ENCODE data around the gene AMY1A.
"Not testable (repeated sequence)": the region's sequence is repeated elsewhere in the genome, so short reads cannot be mapped to it uniquely, and the experiment has no call there.

DNA sequence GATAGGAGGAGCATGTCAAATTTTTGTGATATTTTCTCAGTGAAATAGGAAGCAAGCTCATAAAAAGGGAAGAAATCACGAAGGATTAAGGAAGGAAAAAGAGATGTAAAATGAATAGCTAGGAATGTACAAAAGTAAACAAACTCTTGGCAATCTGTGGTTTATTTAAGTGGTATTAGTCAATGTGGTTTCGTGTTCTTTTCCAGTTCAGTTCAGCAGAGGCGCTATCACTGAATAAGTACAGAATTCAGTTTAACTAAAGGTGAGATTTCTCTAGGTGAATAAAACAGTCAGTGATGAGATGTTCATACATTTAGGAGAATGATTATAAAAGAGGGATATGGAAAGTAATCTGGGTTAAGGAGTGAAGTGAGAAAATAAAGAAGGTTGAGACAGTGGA is 11.7 kb upstream of the AMY1A start:
- TF ChIP-seq, protein P1, sequence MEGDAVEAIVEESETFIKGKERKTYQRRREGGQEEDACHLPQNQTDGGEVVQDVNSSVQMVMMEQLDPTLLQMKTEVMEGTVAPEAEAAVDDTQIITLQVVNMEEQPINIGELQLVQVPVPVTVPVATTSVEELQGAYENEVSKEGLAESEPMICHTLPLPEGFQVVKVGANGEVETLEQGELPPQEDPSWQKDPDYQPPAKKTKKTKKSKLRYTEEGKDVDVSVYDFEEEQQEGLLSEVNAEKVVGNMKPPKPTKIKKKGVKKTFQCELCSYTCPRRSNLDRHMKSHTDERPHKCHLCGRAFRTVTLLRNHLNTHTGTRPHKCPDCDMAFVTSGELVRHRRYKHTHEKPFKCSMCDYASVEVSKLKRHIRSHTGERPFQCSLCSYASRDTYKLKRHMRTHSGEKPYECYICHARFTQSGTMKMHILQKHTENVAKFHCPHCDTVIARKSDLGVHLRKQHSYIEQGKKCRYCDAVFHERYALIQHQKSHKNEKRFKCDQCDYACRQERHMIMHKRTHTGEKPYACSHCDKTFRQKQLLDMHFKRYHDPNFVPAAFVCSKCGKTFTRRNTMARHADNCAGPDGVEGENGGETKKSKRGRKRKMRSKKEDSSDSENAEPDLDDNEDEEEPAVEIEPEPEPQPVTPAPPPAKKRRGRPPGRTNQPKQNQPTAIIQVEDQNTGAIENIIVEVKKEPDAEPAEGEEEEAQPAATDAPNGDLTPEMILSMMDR (IDR thresholded peaks at IDR 0.05; ENCODE audit: low read depth, low read length): not testable (repeated sequence)
- not testable (repeated sequence) for TF ChIP-seq EZH2phosphoT487 (IDR thresholded peaks at IDR 0.05; ENCODE audit: low read depth)
